SK-N-SH (cell line): Measurements from ENCODE around the gene PODN.

Experiments
- CTCF ChIP-seq: fragments of 200-600 bp; sonication (generic); IDR thresholded peaks from 2 replicates; pipeline ENCODE4 v1.6.1; 2017; ENCODE audit warnings: antibody characterized with exemption, mild to moderate bottlenecking, moderate library complexity
- EP300 ChIP-seq, 2 experiments: IDR thresholded peaks; 2 replicates each; pipeline versions ENCODE4 v1.4.0 to v1.6.1; 2012; ENCODE audit warnings: borderline replicate concordance in 1 of 2, low read depth in 1 of 2, low read length in 1 of 2
- GABPA ChIP-seq: IDR thresholded peaks from 2 replicates; pipeline ENCODE4 v1.4.0; 2012; ENCODE audit warnings: low read depth, mild to moderate bottlenecking
- JUND ChIP-seq: IDR thresholded peaks from 2 replicates; pipeline ENCODE4 v1.4.0; 2012
- POLR2AphosphoS5 ChIP-seq: IDR thresholded peaks from 2 replicates; pipeline ENCODE4 v1.6.1; 2012; ENCODE audit warnings: low read depth, low read length
- RAD21 ChIP-seq: IDR thresholded peaks from 2 replicates; pipeline ENCODE4 v1.6.1; 2012; ENCODE audit warnings: mild to moderate bottlenecking, low read length
- RCOR1 ChIP-seq: fragments of 150-350 bp; IDR thresholded peaks from 2 replicates; pipeline ENCODE4 v1.6.1; 2017; ENCODE audit warnings: antibody characterized with exemption, low read length
- REST ChIP-seq: IDR thresholded peaks from 2 replicates; pipeline ENCODE4 v1.6.1; 2012; ENCODE audit warnings: mild to moderate bottlenecking, low read depth, low read length, moderate library complexity
- RFX5 ChIP-seq: IDR thresholded peaks from 2 replicates; pipeline ENCODE4 v1.6.1; 2012; ENCODE audit warnings: mild to moderate bottlenecking, improper control_type of control experiment, low read length
- TAF1 ChIP-seq: IDR thresholded peaks from 2 replicates; pipeline ENCODE4 v1.6.1; 2012; ENCODE audit warnings: low read depth, mild to moderate bottlenecking, low read length, moderate library complexity, borderline replicate concordance
- TCF12 ChIP-seq: IDR thresholded peaks from 2 replicates; pipeline ENCODE4 v1.4.0; 2012
- USF1 ChIP-seq: IDR thresholded peaks from 2 replicates; pipeline ENCODE4 v1.4.0; 2012; ENCODE audit warnings: low read depth, borderline replicate concordance
- YY1 ChIP-seq: IDR thresholded peaks from 2 replicates; pipeline ENCODE4 v1.4.0; 2012; ENCODE audit warnings: low read depth, mild to moderate bottlenecking
- ZBTB33 ChIP-seq: IDR thresholded peaks from 2 replicates; pipeline ENCODE4 v1.4.0; 2012; ENCODE audit warnings: low read depth, borderline replicate concordance

GRCh38 chr1:53023546-53023945, 38.5 kb upstream of the PODN start:
- no peak for TF ChIP-seq CTCF
- TF ChIP-seq ZBTB33, result no peak
- TF ChIP-seq POLR2AphosphoS5, result no peak
- no peak for TF ChIP-seq JUND
- no peak for TF ChIP-seq REST
- TF ChIP-seq TAF1, result no peak
- TF ChIP-seq EP300 (IDR thresholded peaks at IDR 0.05; ENCODE audit: borderline replicate concordance in 1 of 2, low read depth in 1 of 2, low read length in 1 of 2), result no peak
- no peak for TF ChIP-seq RAD21
- no peak for TF ChIP-seq USF1
- TF ChIP-seq YY1, result no peak
- TF ChIP-seq RFX5, result no peak
- no peak for TF ChIP-seq TCF12
- TF ChIP-seq GABPA, result no peak
- no peak for TF ChIP-seq RCOR1
